GM23338 (cell line): ENCODE results near the gene MORN4. TPM values are rescaled to one million over a fixed set of nuclear protein-coding genes. Genes with fewer than 3 reads are reported as not detected.

Experiments
- ATAC-seq: fragments of 200-7000 bp; cut with Tn5 transposase; 3 replicates; pipeline ENCODE4 v1.9.1; 2020
- DNase-seq: peaks from one replicate; pipeline ENCODE4 v3.0.0-alpha.2; 2015; ENCODE audit warnings: low spot score
- H2AFZ ChIP-seq: fragments of 200-600 bp; sonication (generic); 2 replicates; pipeline ENCODE4 v1.8.0; 2016; ENCODE audit warnings: antibody characterized with exemption, mild to moderate bottlenecking, moderate library complexity
- H3F3A ChIP-seq: fragments of 200-600 bp; sonication (generic); replicated peaks from 2 replicates; pipeline ENCODE4 v1.8.0; 2017; ENCODE audit warnings: antibody characterized with exemption, mixed run types, low read depth
- H3K27ac ChIP-seq: fragments of 200-600 bp; sonication (generic); 2 replicates; pipeline ENCODE4 v1.6.1; 2016; ENCODE audit warnings: low read depth
- H3K27me3 ChIP-seq: fragments of 200-600 bp; sonication (generic); 2 replicates; pipeline ENCODE4 v1.8.0; 2016; ENCODE audit warnings: mild to moderate bottlenecking, mixed run types, moderate library complexity; ENCODE audit not compliant: insufficient read depth
- H3K36me3 ChIP-seq: fragments of 200-600 bp; sonication (generic); 2 replicates; pipeline ENCODE4 v1.8.0; 2016; ENCODE audit warnings: mild to moderate bottlenecking; ENCODE audit not compliant: insufficient read depth
- H3K4me1 ChIP-seq: fragments of 200-600 bp; sonication (generic); 2 replicates; pipeline ENCODE4 v1.8.0; 2016; ENCODE audit warnings: mild to moderate bottlenecking, moderate library complexity; ENCODE audit not compliant: insufficient read depth
- H3K4me2 ChIP-seq: fragments of 200-600 bp; sonication (generic); 2 replicates; pipeline ENCODE4 v1.7.1; 2017; ENCODE audit warnings: mixed run types
- H3K4me3 ChIP-seq: fragments of 200-600 bp; sonication (generic); 2 replicates; pipeline ENCODE4 v1.6.1; 2016; ENCODE audit warnings: mixed run types
- H3K79me2 ChIP-seq: fragments of 200-600 bp; sonication (generic); replicated peaks from 2 replicates; pipeline ENCODE4 v1.8.0; 2017; ENCODE audit warnings: mild to moderate bottlenecking; ENCODE audit not compliant: insufficient read depth
- H3K9me2 ChIP-seq: fragments of 200-600 bp; sonication (generic); 2 replicates; pipeline ENCODE4 v1.8.0; 2017; ENCODE audit not compliant: insufficient read depth
- H4K20me1 ChIP-seq: fragments of 200-600 bp; sonication (generic); replicated peaks from 2 replicates; pipeline ENCODE4 v1.8.0; 2017; ENCODE audit warnings: mild to moderate bottlenecking; ENCODE audit not compliant: insufficient read depth
- H3K27ac Mint-ChIP-seq: 2 replicates; pipeline ENCODE4 v1.8.0; 2020; ENCODE audit warnings: inconsistent platforms, mild to moderate bottlenecking, moderate library complexity, mixed read lengths
- H3K27me3 Mint-ChIP-seq: 3 replicates; pipeline ENCODE4 v1.8.0; 2022; ENCODE audit warnings: low read depth, mild to moderate bottlenecking, moderate library complexity, mixed read lengths, inconsistent platforms; ENCODE audit not compliant: insufficient read depth, poor library complexity
- H3K36me3 Mint-ChIP-seq: 3 replicates; pipeline ENCODE4 v1.8.0; 2021; ENCODE audit warnings: low read depth, mild to moderate bottlenecking, inconsistent platforms, moderate library complexity, mixed read lengths
- H3K4me1 Mint-ChIP-seq: 3 replicates; pipeline ENCODE4 v1.8.0; 2020; ENCODE audit warnings: mild to moderate bottlenecking, inconsistent platforms, mixed read lengths
- H3K4me3 Mint-ChIP-seq: 3 replicates; pipeline ENCODE4 v1.8.0; 2021; ENCODE audit warnings: moderate library complexity, mild to moderate bottlenecking, inconsistent platforms, mixed read lengths
- H3K9me3 Mint-ChIP-seq: 3 replicates; pipeline ENCODE4 v1.8.0; 2020; ENCODE audit warnings: moderate library complexity, mild to moderate bottlenecking, inconsistent platforms, mixed read lengths
- CREB1 ChIP-seq: fragments of 250-450 bp; sonication (Bioruptor Pico); IDR thresholded peaks from 2 replicates; pipeline ENCODE4 v1.5.0; 2020; ENCODE audit warnings: low read depth, mild to moderate bottlenecking, moderate library complexity
- CTCF ChIP-seq, 2 experiments: fragments of 200-600 bp in 1 of 2; sonication (generic) in 1 of 2; conservative IDR thresholded peaks; 2 replicates each; pipeline versions ENCODE4 v1.5.1 to v1.6.1; 2016 to 2017; ENCODE audit warnings: antibody characterized with exemption in 2 of 2, low read depth in 2 of 2, mild to moderate bottlenecking in 2 of 2, moderate library complexity in 1 of 2
- ETS1 ChIP-seq: IDR thresholded peaks from 2 replicates; pipeline ENCODE4 v1.6.1; 2016; ENCODE audit warnings: antibody characterized with exemption
- EZH2 ChIP-seq: fragments of 200-600 bp; sonication (generic); IDR thresholded peaks from one replicate; pipeline ENCODE4 v1.8.0; 2017; ENCODE audit warnings: antibody characterized with exemption, mild to moderate bottlenecking, low read depth; ENCODE audit not compliant: unreplicated experiment
- EZH2phosphoT487 ChIP-seq: fragments of 200-600 bp; sonication (generic); IDR thresholded peaks from one replicate; pipeline ENCODE4 v1.8.1; 2018; ENCODE audit warnings: antibody characterized with exemption; ENCODE audit not compliant: unreplicated experiment
- JUNB ChIP-seq: IDR thresholded peaks from one replicate; pipeline ENCODE4 v1.6.1; 2016; ENCODE audit warnings: antibody characterized with exemption; ENCODE audit not compliant: unreplicated experiment
- NANOG ChIP-seq: IDR thresholded peaks from 2 replicates; pipeline ENCODE4 v1.6.1; 2016; ENCODE audit warnings: antibody characterized with exemption, borderline replicate concordance
- POLR2AphosphoS5 ChIP-seq: IDR thresholded peaks from 2 replicates; pipeline ENCODE4 v1.6.1; 2016; ENCODE audit warnings: antibody characterized with exemption, low read depth
- REST ChIP-seq: IDR thresholded peaks from one replicate; pipeline ENCODE4 v1.6.1; 2018; ENCODE audit warnings: antibody characterized with exemption; ENCODE audit not compliant: unreplicated experiment
- STAT1 ChIP-seq: IDR thresholded peaks from one replicate; pipeline ENCODE4 v1.6.1; 2016; ENCODE audit warnings: antibody characterized with exemption; ENCODE audit not compliant: unreplicated experiment
- ZNF114 ChIP-seq: fragments of 250-450 bp; sonication (Bioruptor Pico); IDR thresholded peaks from 2 replicates; pipeline ENCODE4 v1.5.0; 2020; ENCODE audit warnings: mild to moderate bottlenecking, moderate library complexity
- ZNF331 ChIP-seq: fragments of 250-450 bp; sonication (Bioruptor Pico); IDR thresholded peaks from 2 replicates; pipeline ENCODE4 v1.5.0; 2020; ENCODE audit warnings: low read depth, mild to moderate bottlenecking, moderate library complexity
- ZNF462 ChIP-seq: fragments of 250-450 bp; sonication (Bioruptor Pico); IDR thresholded peaks from 2 replicates; pipeline ENCODE4 v1.5.0; 2020; ENCODE audit warnings: mild to moderate bottlenecking, moderate library complexity
- polyA plus RNA-seq: library from polyadenylated mRNA; unstranded; fragments of >200 nt; fragmentation: Nextera tagmentation; extraction: Ambion mirVana; gene quantifications from 2 replicates; pipeline ENCODE4 v1.2.1, GENCODE V29; 2016
- total RNA-seq: library from RNA; depleted of rRNA; stranded (reverse); fragments of >200 nt; shearing (Covaris generic); gene quantifications from 2 replicates; pipeline ENCODE4 v1.2.3, GENCODE V29; 2014

MORN4 gene
- total and polyA plus RNA-seq, 2 experiments from 2014 or later = 9.0 to 50.0 TPM

- peaks cover 4% of the 10 kb centered on the region for H3K27me3 Mint-ChIP-seq
- H3K79me2 ChIP-seq = peaks cover 26% of the 10 kb centered on the region
- H3K9me2 ChIP-seq = no peaks in the 10 kb centered on the region
- no peak overlapping the region for H3K27ac Mint-ChIP-seq
- no peaks in the 10 kb centered on the region for H3F3A ChIP-seq
- no peak overlapping the region for H3K4me3 Mint-ChIP-seq
- DNase-seq (no peak), ATAC-seq (no peak)
- H3K27ac ChIP-seq = no peak overlapping the region
- 0 out of 2 replicates have a peak, but pooled peaks cover 3% of the 10 kb centered on the region for H3K4me1 ChIP-seq
- no peak overlapping the region for H2AFZ ChIP-seq
- TF ChIP-seq ZNF331 (CRISPR knock-in tag) (no peak), EZH2 (no peak), ZNF462 (CRISPR knock-in tag) (no peak), CREB1 (CRISPR knock-in tag) (no peak), JUNB (no peak), EZH2phosphoT487 (no peak), REST (no peak), ETS1 (no peak), NANOG (no peak), ZNF114 (CRISPR knock-in tag) (no peak), STAT1 (no peak), POLR2AphosphoS5 (no peak), CTCF (conservative IDR thresholded peaks at IDR 0.05; ENCODE audit: low read depth in 2 of 2) (no peak)
- peaks cover 4% of the 10 kb centered on the region for H4K20me1 ChIP-seq
- H3K36me3 ChIP-seq = no peaks in the 10 kb centered on the region
- no peaks in the 10 kb centered on the region for H3K9me3 Mint-ChIP-seq
- H3K4me3 ChIP-seq = no peak overlapping the region
- no peaks in the 10 kb centered on the region for H3K36me3 Mint-ChIP-seq
- no peak overlapping the region for H3K4me2 ChIP-seq
- H3K27me3 ChIP-seq = no peaks in the 10 kb centered on the region
- peaks cover 2% of the 10 kb centered on the region; the same call in 1 of the 3 replicates for H3K4me1 Mint-ChIP-seq
These were observed 5.1 kb downstream of the MORN4 start for GRCh38 chr10:97628228-97628627.
